ENCODE results near the gene PRUNE2.

The PRUNE2 gene

DNA sequence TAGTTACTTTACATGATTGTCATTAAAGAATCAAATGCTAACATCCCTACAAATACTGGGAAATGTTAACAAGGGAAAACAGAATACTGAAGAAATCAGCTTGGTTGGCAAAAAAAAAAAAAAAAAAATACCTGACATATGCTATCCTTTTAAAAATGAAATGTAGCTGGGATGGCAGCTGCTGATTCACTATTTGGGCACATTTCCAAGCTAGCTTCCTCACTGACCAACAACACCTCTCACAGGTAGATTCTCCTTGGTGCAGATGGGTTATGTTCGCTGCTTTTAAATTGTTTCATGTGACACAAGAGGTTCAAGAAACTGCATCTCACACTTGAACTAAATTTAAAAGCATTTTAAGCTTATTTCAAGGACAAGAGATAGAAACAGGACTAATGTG lies 6.1 kb upstream of the PRUNE2 start:
- Histone ChIP-seq H3K4me1 (peaks cover 0 to 7% (median 2%) of the 10 kb centered on the region in 4 donors), H3K4me3 (no peak overlapping the region), H3K27ac (no peak overlapping the region), H3K36me3 (no peaks in the 10 kb centered on the region), H3K9me3 (no peaks in the 10 kb centered on the region), H3K27me3 (no peaks in the 10 kb centered on the region)
- TF ChIP-seq, protein P1, sequence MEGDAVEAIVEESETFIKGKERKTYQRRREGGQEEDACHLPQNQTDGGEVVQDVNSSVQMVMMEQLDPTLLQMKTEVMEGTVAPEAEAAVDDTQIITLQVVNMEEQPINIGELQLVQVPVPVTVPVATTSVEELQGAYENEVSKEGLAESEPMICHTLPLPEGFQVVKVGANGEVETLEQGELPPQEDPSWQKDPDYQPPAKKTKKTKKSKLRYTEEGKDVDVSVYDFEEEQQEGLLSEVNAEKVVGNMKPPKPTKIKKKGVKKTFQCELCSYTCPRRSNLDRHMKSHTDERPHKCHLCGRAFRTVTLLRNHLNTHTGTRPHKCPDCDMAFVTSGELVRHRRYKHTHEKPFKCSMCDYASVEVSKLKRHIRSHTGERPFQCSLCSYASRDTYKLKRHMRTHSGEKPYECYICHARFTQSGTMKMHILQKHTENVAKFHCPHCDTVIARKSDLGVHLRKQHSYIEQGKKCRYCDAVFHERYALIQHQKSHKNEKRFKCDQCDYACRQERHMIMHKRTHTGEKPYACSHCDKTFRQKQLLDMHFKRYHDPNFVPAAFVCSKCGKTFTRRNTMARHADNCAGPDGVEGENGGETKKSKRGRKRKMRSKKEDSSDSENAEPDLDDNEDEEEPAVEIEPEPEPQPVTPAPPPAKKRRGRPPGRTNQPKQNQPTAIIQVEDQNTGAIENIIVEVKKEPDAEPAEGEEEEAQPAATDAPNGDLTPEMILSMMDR (IDR thresholded peaks at IDR 0.05): no peak
- intact Hi-C loops (cut with DNase I; ENCODE audit: low total_unique reads): no loop called here
- no peak for DNase-seq

DNA sequence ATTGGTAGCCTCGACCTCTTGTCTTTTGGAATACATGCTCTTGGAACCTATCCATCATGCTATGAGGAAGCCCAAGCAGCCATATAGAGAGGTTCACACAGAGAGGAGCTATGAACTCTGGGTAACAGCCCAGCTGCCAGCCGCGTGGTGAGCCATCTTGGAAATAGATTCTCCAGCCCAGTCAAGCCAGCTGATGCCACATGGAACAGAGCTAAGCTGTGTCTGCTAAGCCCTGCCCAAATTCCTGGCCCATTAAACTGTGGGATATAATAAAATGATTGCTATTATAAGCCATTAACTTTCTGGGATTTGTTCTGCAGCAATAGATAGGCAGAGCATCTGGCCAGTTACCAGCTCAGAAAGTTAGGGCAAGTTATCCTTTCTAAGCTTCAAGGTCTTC lies 4.9 kb upstream of the PRUNE2 start:
- H3K9me3 ChIP-seq: no peaks in the 10 kb centered on the region
- H3K27ac ChIP-seq: no peak overlapping the region
- H3K36me3 ChIP-seq: no peaks in the 10 kb centered on the region
- intact Hi-C loops (cut with DNase I; ENCODE audit: low total_unique reads): no loop called here
- H3K27me3 ChIP-seq: no peaks in the 10 kb centered on the region
- H3K4me3 ChIP-seq: no peak overlapping the region
- no peak for DNase-seq
- TF ChIP-seq, protein P1 (IDR thresholded peaks at IDR 0.05): no peak
- peaks cover 0 to 11% (median 0%) of the 10 kb centered on the region in 4 donors for H3K4me1 ChIP-seq

DNA sequence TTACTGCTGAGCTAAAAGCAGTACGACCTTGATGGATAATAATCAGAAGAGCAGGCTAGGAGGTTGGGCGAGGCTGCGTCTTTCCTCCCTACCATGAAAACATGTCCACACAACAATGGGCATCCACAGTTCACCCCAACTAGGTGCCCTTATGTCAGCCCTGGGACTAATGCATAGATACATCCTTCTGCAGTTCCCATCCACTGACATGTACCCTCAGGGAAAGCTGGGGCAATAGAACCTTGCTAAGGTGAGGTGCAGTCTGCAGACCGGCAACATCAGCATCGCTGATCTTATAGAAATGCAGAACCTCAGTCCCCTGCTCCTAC lies 697 bp upstream of the PRUNE2 start:
- H3K36me3 ChIP-seq: no peaks in the 10 kb centered on the region
- intact Hi-C loops (cut with DNase I; ENCODE audit: low total_unique reads): loop anchor here (5.0 kb wide), 1 partner anchor 89 kb away; no protein-coding TSS in a partner anchor
- H3K27me3 ChIP-seq: no peaks in the 10 kb centered on the region
- H3K4me3 ChIP-seq: peak overlapping the region; percentile 71 to 83
- peak overlapping the region; percentile 74 to 86 for H3K27ac ChIP-seq
- H3K9me3 ChIP-seq: no peaks in the 10 kb centered on the region
- DNase-seq: no peak
- peaks cover 0 to 36% (median 15%) of the 10 kb centered on the region in 4 donors for H3K4me1 ChIP-seq
- TF ChIP-seq, protein P1 (IDR thresholded peaks at IDR 0.05): no peak

DNA sequence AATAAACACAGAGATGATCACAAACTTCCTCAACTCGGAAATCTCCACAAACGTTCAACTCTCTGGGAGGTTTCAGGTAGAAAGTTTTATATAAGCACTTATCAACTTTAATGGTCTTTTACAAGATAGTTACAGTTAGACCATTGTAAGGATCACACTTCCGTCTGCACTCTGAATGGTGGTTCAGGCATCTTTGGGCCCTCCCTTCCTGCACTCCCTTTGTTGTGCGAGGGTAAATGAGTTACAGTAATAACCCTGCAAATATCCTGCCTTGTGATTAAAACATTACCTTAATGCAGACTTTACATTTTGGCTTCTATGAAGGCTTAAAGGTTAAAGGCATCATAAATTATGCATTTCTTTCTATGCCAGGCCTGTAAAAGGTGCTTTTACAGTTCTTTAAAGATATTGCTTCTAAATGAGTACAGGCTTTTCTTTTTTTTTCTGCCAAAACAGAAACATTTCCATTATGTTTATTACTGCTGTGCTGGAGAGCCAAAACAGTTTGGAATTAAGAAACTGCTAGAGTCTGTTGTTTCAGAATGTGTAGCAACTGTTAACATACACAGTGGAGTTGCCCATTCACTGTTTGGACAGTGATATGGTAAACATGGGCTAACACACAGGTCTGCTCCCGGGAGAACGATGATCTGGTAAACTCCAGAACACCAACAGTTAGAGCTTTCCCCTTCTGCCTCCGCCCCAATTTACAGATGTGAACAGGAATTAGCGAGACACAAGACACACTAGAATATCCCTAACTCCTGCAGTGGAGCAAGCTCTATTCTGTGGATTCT lies 1.1 kb downstream of the PRUNE2 start:
- TF ChIP-seq, protein P1 (IDR thresholded peaks at IDR 0.05): no peak
- DNase-seq: no peak
- H3K27ac ChIP-seq: peak overlapping the region; percentile 74 to 86
- H3K9me3 ChIP-seq: no peaks in the 10 kb centered on the region
- peak overlapping the region; percentile 71 to 83 for H3K4me3 ChIP-seq
- peaks cover 0 to 53% (median 25%) of the 10 kb centered on the region in 4 donors for H3K4me1 ChIP-seq
- H3K27me3 ChIP-seq: no peaks in the 10 kb centered on the region
- H3K36me3 ChIP-seq: peaks cover 0 to 5% (median 0%) of the 10 kb centered on the region in 3 donors
- intact Hi-C loops (cut with DNase I; ENCODE audit: low total_unique reads): loop anchor here (5.0 kb wide), 1 partner anchor 88 kb away; no protein-coding TSS in a partner anchor

DNA sequence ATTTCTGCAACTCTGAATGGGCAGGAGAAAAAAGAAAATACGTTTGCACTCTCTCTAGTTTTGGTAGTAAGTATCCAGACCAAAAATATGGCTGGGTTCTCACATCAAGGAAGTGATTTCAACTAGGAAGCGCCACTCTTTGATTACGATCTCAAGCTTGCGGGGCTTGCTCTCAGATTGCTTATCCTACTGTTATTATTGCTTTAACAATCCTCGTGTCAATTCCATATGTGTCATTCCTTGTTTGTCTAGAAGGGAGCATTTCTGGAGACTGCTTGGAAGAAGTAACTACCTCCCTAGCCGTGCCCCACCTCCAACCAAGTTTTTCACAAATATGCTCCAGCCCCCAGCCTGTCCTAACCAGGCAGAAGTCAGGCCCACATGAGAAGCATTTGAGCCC lies 3.5 kb downstream of the PRUNE2 start:
- intact Hi-C loops (cut with DNase I; ENCODE audit: low total_unique reads): no loop called here
- H3K27me3 ChIP-seq: no peaks in the 10 kb centered on the region
- H3K9me3 ChIP-seq: no peaks in the 10 kb centered on the region
- peaks cover 0 to 78% (median 41%) of the 10 kb centered on the region in 4 donors for H3K4me1 ChIP-seq
- peak overlapping the region; percentile 71 to 83 for H3K4me3 ChIP-seq
- TF ChIP-seq, protein P1 (IDR thresholded peaks at IDR 0.05): no peak
- peaks cover 0 to 5% (median 0%) of the 10 kb centered on the region in 3 donors for H3K36me3 ChIP-seq
- DNase-seq: no peak
- H3K27ac ChIP-seq: peak overlapping the region; percentile 15 to 30
